HG03354 (cell line): ENCODE data around the gene ZGPAT.
"Not testable (repeated sequence)": the region's sequence is repeated elsewhere in the genome, so short reads cannot be mapped to it uniquely, and the experiment has no call there.

Experiments used
- ATAC-seq: cut with Tn5 transposase; IDR thresholded peaks from one replicate; pipeline ENCODE4 v1.9.1; 2021; ENCODE audit warnings: mild to moderate bottlenecking; ENCODE audit not compliant: unreplicated experiment, poor library complexity, severe bottlenecking

Gene ZGPAT, protein sequence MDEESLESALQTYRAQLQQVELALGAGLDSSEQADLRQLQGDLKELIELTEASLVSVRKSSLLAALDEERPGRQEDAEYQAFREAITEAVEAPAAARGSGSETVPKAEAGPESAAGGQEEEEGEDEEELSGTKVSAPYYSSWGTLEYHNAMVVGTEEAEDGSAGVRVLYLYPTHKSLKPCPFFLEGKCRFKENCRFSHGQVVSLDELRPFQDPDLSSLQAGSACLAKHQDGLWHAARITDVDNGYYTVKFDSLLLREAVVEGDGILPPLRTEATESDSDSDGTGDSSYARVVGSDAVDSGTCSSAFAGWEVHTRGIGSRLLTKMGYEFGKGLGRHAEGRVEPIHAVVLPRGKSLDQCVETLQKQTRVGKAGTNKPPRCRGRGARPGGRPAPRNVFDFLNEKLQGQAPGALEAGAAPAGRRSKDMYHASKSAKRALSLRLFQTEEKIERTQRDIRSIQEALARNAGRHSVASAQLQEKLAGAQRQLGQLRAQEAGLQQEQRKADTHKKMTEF

GRCh38 chr20:63707558-63708300 is at the start of gene ZGPAT, which contains the start of gene ARFRP1:
TSS of gene ZGPAT (plus strand) at chr20:63708039. CDS start at chr20:63708581, 542 bp downstream.
TSS of gene ARFRP1 (minus strand) at chr20:63707976. CDS start at chr20:63707091, 885 bp downstream.
- ATAC-seq: peak; percentile 75

DNA sequence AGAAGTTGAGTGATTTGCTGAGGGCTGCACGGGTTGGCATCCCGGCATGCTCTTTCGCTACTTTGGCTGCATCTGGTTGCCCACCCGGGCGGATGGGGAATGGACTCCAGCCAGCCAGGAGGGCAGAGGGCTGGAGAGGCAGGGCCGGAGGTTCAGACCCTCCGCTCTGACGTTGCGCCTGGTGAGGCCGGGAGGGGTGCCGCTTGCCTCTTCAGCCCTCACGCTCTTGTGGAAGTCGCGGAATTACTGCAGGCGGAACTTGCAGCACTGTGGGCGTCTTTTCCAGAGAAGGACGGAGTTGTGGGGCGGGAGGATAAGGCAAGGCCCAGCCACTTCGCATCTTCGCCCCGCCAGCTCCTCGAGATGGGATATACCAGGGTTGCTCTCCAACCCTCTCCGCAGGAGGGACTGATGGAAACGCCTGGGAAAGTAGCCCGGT is 49.1 kb upstream of the ZGPAT start:
- peak; percentile 29 for ATAC-seq

GRCh38 chr20:63659370-63659769 is 48.5 kb upstream of the ZGPAT start:
- ATAC-seq: no peak

- ATAC-seq: not testable (repeated sequence)
Measured at GRCh38 chr20:63660174-63660573, 47.7 kb upstream of the ZGPAT start.

- no peak for ATAC-seq
Measured at GRCh38 chr20:63660622-63661021, 47.2 kb upstream of the ZGPAT start.

DNA sequence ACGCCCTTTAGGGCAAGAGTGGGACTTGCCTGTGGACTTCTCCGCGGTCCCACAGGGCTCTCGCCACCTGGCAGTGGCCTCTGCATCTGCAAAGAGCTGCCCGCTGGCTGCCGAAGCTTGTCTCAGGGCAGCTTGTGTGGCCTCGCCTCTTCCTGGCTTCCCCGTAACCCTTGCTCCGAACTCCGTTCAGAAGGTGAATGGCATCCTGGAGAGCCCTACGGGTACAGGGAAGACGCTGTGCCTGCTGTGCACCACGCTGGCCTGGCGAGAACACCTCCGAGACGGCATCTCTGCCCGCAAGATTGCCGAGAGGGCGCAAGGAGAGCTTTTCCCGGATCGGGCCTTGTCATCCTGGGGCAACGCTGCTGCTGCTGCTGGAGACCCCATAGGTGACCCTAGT is 46.7 kb upstream of the ZGPAT start:
- no peak for ATAC-seq

DNA sequence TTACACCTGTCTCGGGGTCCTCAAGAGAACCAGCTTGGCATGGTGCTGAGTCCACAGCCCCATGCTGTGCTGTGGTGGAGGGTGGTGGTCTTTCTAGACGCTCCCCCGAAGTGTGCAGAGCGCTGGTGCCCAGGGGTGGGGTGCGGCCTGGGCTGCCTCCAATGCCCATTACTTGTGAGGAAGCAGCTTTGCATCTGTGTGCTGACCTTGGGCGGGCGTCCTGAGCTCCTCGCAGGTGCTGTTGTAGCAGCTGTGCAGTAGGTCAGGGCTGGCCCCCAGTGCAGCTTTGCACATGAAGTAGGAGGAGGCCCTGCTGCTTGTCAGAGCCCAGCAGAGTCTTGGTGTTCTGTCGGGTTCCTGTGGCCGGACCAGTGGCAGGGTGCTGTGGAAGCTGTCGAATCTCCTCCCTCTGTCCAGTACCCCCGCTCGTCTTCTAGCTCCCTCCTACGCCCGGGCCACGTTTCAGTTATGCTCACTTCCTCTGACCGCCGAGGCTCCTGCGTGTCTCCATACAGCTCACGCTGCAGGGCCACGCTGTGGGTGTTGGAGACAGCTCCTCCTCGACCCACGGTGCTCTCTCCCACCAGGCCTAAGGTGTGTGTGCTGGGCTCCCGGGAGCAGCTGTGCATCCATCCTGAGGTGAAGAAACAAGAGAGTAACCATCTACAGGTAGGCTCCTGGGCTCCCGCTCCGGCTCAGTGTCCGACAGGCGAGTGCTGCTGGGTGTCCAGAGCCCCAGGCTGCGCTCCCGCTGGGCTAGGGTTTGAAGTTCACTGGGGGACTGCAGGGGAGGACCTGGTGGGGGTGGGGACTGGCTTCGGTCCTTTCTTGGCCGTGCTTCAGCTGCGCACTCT is 45.7 kb upstream of the ZGPAT start:
- ATAC-seq: no peak

- ATAC-seq: no peak
Measured at GRCh38 chr20:63662813-63663189, 45.0 kb upstream of the ZGPAT start.

DNA sequence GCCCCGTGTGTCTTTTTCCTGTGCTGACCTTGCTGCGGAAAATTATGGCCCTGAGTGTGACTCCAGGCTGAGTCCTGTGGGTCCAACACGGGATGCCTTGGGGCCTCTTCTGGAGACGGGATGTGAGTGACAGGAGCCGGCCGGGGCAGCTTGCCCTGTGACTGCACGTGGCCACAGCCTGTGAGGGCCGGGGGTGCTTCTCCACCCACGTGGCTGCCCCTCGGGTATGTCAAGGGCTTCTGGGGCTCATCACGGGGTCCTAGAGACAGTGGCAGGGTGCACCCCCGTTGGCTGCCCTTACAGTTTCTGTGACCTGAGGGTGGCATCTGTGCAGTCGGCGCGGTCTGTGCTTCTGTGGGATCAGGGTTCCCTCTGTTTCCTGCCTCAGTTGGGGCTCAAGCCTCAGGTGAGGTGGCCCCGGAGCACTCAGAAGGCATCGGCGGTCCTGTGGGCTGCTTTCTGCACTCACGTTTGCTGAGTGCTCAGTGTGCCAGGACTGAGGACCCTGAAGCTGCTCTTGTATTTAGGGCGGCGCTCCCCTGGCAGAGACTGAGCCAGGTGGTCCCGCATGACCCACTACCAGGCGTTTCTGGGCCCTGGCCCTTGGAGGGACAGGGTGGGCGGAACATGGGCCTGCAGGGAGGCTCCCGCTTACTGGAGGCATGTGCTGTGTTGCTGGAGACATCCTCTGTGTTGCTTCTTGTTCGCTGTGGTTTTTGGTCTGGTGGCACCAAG is 44.3 kb upstream of the ZGPAT start:
- ATAC-seq: no peak

GRCh38 chr20:63664143-63664851 is 43.5 kb upstream of the ZGPAT start:
- ATAC-seq: no peak

GRCh38 chr20:63664861-63665594 is 42.8 kb upstream of the ZGPAT start:
- no peak for ATAC-seq

DNA sequence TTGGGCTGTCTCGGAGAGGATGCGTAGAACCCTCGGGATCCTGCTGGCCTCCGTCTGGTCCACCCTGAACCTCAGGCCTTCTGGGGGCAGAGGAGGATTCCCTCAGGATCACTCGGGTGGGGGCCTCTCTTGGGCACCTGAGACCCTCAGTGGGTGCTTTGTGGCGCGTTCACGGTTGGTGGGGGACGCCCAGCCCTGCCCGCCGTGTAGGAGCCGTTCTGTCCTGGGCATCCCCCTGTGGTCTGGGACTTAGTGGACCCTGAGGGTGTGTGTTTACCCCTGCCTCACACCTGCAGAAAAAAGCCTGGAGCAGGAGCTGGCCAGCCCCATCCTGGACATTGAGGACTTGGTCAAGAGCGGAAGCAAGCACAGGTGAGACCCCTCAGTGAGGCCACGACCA is 42.1 kb upstream of the ZGPAT start:
- ATAC-seq: no peak

DNA sequence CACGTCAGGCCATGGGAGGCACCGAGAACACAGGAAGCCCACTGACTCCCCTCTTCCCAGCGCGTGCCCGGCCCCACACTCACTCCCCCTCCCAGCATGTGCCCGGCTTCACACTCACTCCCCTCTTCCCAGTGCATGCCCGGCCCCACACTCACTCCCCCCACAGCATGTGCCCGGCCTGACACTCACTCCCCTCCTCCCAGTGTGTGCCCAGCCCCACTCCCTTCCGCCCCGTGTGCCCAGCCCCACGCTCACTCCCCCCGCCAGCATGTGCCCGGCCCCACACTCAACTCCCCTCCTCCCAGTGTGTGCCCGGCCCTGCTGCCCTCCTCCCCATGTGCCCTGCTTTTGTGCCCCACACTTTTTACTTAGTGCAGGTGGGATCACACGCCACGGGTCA is 40.0 kb upstream of the ZGPAT start:
- ATAC-seq: no peak

DNA sequence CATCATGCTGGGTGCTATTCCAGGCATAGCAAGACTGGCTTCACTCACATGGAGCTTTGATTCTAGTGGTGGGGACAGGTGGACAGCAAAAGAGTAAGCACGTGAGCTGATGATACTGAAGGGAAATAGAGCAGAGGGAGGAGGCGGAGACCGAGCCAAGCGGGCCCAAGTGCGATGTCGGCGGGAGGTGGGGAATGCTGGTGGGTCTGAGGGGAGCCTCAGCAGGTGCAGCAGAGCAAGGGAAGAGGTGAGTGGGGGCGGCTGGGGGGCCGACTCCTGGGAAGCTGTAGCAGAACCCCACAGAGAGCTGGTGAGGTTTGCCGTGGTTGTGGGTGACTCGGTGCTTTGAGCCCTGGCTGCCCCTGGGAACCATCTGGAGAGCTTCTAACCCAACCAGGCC is 39.5 kb upstream of the ZGPAT start:
- no peak for ATAC-seq

DNA sequence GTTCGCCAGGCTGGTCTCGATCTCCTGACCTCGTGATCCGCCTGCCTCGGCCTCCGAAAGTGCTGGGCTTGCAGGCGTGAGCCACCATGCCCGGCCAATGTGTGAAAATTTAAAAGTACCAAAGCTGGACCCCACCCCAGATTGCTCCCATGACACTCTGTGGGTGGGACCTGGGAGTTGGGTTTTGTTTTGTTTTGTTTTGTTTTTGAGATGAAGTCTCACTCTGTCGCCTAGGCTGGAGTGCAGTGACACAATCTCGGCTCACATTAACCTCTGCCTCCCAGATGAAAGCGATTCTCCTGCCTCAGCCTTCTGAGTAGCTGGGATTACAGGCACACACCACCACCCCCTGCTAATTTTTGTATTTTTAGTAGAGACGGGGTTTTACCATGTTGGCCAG is 36.1 kb upstream of the ZGPAT start:
- not testable (repeated sequence) for ATAC-seq

DNA sequence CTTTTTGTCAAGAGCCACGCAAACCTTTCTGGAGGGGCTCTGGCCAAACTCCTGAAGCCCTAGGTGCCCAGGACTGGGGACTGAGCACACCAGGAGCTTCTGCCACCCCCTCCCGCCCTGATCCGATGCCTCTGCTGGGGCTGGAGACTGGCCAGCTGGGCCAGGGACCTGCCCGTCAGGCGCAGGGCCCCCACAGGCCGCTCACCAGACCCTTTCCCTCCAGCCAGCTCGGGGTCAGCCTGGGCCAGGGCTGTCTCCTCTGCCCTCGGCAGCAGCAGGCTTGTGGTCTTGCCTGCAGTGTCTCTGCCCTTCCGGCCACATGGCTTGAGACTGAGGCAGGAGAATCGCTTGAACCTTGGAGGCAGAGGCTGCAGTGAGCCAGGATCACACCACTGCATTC is 35.2 kb upstream of the ZGPAT start:
- no peak for ATAC-seq

GRCh38 chr20:63673951-63674350 is 33.9 kb upstream of the ZGPAT start:
- ATAC-seq: no peak
